Sigmoid colon (tissue), 7 donors: ENCODE measurements around the gene JMJD1C. TPM values are rescaled to one million over a fixed set of nuclear protein-coding genes. Genes with fewer than 3 reads are reported as not detected.

Experiments
- DNase-seq: peaks from one replicate; pipeline ENCODE4 v3.0.0-alpha.2; 2019
- H3K27ac ChIP-seq, 4 donors: fragments of 200-600 bp; sonication (generic); one replicate each; pipeline ENCODE4 v1.5.1; 2016 to 2019; ENCODE audit warnings: mild to moderate bottlenecking in 1 of 4
- H3K27me3 ChIP-seq, 3 donors: fragments of 200-600 bp; sonication (generic); one replicate each; pipeline ENCODE4 v1.5.1; 2019; ENCODE audit warnings: mild to moderate bottlenecking in 1 of 3
- H3K36me3 ChIP-seq, 4 donors: fragments of 200-600 bp; sonication (generic); one replicate each; pipeline ENCODE4 v1.5.1; 2016 to 2019
- H3K4me1 ChIP-seq, 4 donors: fragments of 200-600 bp; sonication (generic); one replicate each; pipeline ENCODE4 v1.5.1; 2017 to 2019
- H3K4me3 ChIP-seq, 4 donors: fragments of 200-600 bp; sonication (generic); one replicate each; pipeline ENCODE4 v1.5.1; 2017 to 2019; ENCODE audit warnings: mild to moderate bottlenecking in 2 of 4, moderate library complexity in 1 of 4
- H3K9me3 ChIP-seq, 4 donors: fragments of 200-600 bp in 3 of 4; sonication (generic) in 3 of 4; one replicate each; pipeline versions ENCODE4 v1.5.1 to v1.6.1; 2013 to 2019
- CTCF ChIP-seq, 4 experiments: fragments of 450-650 bp in 3 of 4; fragments of 200-600 bp in 1 of 4; IDR thresholded peaks; one replicate each; pipeline ENCODE4 v1.5.1; 2016 to 2019; ENCODE audit warnings: antibody characterized with exemption in 4 of 4, mild to moderate bottlenecking in 3 of 4, moderate library complexity in 2 of 4
- EP300 ChIP-seq, 4 donors: sonication (generic); formaldehyde crosslinking; IDR thresholded peaks; one replicate each; pipeline ENCODE4 v1.6.1; 2017; ENCODE audit warnings: antibody characterized with exemption in 4 of 4
- POLR2A ChIP-seq, 2 donors: fragments of 450-650 bp; IDR thresholded peaks; one replicate each; pipeline ENCODE4 v1.6.1; 2016; ENCODE audit warnings: antibody characterized with exemption in 2 of 2, mild to moderate bottlenecking in 2 of 2, moderate library complexity in 2 of 2
- POLR2AphosphoS5 ChIP-seq, 4 donors: sonication (generic); formaldehyde crosslinking; IDR thresholded peaks; one replicate each; pipeline ENCODE4 v1.6.1; 2017; ENCODE audit warnings: antibody characterized with exemption in 4 of 4
- WGBS, 2 donors: extraction: QIAGEN DNeasy Blood & Tissue Kit; methylation state at CpG; one replicate each; pipeline ENCODE4 v1.1.7; 2013; 5-methylcytosine and 5-hydroxymethylcytosine counted together
- intact Hi-C: fragments of 100-400 bp; cut with DNase I; formaldehyde crosslinking; loops from one replicate; pipeline ENCODE4 v1.15.1; 2023
- polyA plus RNA-seq, 3 donors: library from polyadenylated mRNA; stranded (reverse); fragments of 200-250 nt; gene quantifications; one replicate each; pipeline ENCODE4 v1.2.3, GENCODE V29; 2013
- total RNA-seq, 4 donors: library from RNA; depleted of rRNA; stranded (reverse); fragments of >200 nt; gene quantifications; one replicate each; pipeline ENCODE4 v1.1.0, GENCODE V29; 2016
- donor health status: healthy with polysubstance abuse.
- donor health status: Bipolar disorder and iron deficiency.
- donor health status: healthy.

Gene JMJD1C
- total and polyA plus RNA-seq, 7 donors: 13.2 to 134 (median 94.2) TPM

DNA sequence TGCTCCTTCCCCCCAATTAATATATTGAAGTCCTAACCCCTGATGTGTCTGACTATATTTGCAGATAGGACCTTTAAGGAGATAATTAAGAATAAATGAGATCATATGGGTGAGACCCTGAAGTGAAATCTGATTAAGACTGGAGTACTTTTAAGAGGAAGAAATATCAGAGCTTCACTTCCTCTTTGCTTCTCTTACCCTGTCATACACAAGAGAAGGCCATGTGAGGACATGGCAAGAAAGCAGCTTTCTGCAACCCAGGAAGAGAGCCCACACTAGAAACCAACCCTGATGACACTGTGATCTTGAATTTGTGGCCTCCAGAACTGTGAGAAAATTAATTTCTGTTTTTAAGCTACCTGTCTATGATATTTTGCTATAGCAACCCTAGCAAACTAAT is 44.2 kb downstream of the JMJD1C start:
- Histone ChIP-seq H3K27ac (no peak overlapping the region), H3K36me3 (no peaks in the 10 kb centered on the region), H3K4me3 (no peak overlapping the region), H3K4me1 (peaks cover 0 to 36% (median 21%) of the 10 kb centered on the region in 4 donors), H3K9me3 (no peaks in the 10 kb centered on the region), H3K27me3 (no peaks in the 10 kb centered on the region)
- TF ChIP-seq POLR2AphosphoS5 (IDR thresholded peaks at IDR 0.05): no peak
- no peak for TF ChIP-seq EP300 (IDR thresholded peaks at IDR 0.05)
- TF ChIP-seq CTCF (IDR thresholded peaks at IDR 0.05): no peak
- no peak for TF ChIP-seq POLR2A (IDR thresholded peaks at IDR 0.05)
- intact Hi-C loops: no loop called here
- DNase-seq: no peak

DNA sequence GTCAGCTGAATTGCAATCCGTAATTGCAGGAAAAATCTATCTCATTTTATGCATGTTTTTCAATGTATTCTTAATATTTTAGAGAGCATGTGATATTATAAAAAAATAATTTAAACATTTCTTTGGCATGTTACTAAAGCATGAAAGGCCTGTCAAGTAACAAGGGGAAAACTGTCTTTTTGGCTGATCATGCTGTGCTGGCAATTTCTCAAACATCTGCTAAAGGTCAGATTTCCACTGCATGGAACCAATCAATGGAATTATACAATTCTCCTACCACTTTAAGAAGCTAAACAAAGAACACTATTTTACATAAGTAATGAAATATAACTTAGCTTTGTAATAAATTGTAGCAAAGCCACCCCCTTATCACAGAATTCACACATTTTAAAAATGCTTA is 49.4 kb downstream of the JMJD1C start:
- no peak for DNase-seq
- H3K27ac ChIP-seq: no peak overlapping the region
- whole genome bisulfite sequencing, 2 donors: 78 to 96% methylated on average over 1 of the region's 1 CpG
- no peak for TF ChIP-seq POLR2A (IDR thresholded peaks at IDR 0.05)
- no peak for TF ChIP-seq EP300 (IDR thresholded peaks at IDR 0.05)
- TF ChIP-seq CTCF (IDR thresholded peaks at IDR 0.05): no peak
- TF ChIP-seq POLR2AphosphoS5 (IDR thresholded peaks at IDR 0.05): no peak
- H3K9me3 ChIP-seq: no peaks in the 10 kb centered on the region
- intact Hi-C loops: no loop called here
- no peaks in the 10 kb centered on the region for H3K27me3 ChIP-seq
- H3K4me1 ChIP-seq: peaks cover 0 to 42% (median 27%) of the 10 kb centered on the region in 4 donors
- H3K4me3 ChIP-seq: no peak overlapping the region
- no peaks in the 10 kb centered on the region for H3K36me3 ChIP-seq

DNA sequence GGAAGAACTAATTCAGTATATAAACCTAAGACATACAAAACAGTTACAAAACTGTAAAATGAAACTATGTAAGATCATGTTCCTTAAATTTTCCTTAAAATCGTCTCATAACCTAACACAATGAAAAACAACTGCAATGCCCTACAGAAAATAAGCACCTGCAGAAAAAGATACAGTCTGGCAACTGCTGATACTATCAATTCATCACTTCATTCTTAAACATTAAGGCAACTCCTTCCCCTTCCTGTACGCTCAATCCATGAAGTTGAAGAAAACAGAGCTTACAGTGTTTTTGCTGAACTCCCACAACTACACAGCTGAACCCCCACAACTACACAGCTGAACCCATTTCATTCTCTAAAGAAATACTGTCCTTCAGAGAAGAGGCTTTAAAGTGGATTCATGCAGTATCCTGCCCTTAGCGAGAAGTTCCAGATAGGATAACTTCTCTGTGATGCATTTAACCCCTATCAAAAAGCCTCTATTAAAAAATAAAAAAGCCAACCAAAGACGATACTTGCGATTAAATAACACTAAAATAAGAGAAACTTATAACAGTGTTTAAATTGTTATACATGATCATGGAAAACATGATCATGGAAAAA is 50.0 kb downstream of the JMJD1C start:
- no peaks in the 10 kb centered on the region for H3K36me3 ChIP-seq
- no peak for DNase-seq
- WGBS, 2 donors: 68 to 86% methylated on average over 5 of the region's 5 CpGs
- intact Hi-C loops: no loop called here
- no peaks in the 10 kb centered on the region for H3K27me3 ChIP-seq
- peak overlapping the region in 2 of 4 donors; percentile 2 to 46 for H3K27ac ChIP-seq
- H3K4me3 ChIP-seq: no peak overlapping the region
- TF ChIP-seq CTCF (IDR thresholded peaks at IDR 0.05): no peak
- TF ChIP-seq POLR2AphosphoS5 (IDR thresholded peaks at IDR 0.05): no peak
- TF ChIP-seq POLR2A (IDR thresholded peaks at IDR 0.05): no peak
- no peak for TF ChIP-seq EP300 (IDR thresholded peaks at IDR 0.05)
- peaks cover 0 to 42% (median 26%) of the 10 kb centered on the region in 4 donors for H3K4me1 ChIP-seq
- no peaks in the 10 kb centered on the region for H3K9me3 ChIP-seq

DNA sequence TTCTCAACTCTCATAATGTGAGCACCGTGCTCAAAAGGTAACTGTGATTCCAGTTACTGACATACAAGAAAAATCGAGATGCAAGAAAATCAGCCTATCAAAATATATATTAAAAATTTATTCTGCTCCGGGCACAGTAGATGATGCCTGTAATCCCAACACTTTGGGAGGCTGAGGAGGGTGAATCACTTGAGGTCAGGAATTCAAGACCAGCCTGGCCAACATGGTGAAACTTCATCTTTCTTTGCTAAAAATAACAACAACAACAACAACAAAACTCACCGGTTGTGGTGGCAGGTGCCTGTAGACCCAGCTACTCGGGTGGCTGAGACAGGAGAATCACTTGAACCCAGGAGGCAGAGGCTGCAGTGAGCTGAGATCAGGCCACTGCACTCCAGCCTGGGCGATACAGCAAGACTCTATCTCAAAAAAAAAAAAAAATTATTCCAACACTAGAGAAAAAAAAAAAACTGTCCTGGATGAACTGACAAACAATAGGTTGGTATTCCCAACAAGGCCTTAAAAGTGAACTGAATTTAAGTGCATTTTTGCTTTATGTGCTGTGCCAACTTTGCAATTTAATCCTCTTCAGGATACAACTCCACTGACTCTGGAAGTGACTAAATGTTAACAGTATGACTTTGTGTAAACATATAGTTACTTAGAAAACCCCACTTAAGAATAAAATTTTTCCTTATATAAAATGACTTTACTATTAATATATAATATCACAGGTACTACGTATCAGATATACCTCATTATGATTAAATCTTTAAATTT is 51.1 kb downstream of the JMJD1C start:
- 93 to 94% methylated on average over 7 of the region's 7 CpGs for WGBS, 2 donors
- no peak for DNase-seq
- Histone ChIP-seq H3K36me3 (no peaks in the 10 kb centered on the region), H3K4me3 (no peak overlapping the region), H3K4me1 (peaks cover 0 to 52% (median 31%) of the 10 kb centered on the region in 4 donors), H3K9me3 (no peaks in the 10 kb centered on the region), H3K27me3 (no peaks in the 10 kb centered on the region), H3K27ac (no peak overlapping the region)
- TF ChIP-seq POLR2A (IDR thresholded peaks at IDR 0.05): no peak
- intact Hi-C loops: no loop called here

- Histone ChIP-seq H3K4me1 (peaks cover 0 to 57% (median 33%) of the 10 kb centered on the region in 4 donors), H3K36me3 (no peaks in the 10 kb centered on the region), H3K27ac (no peak overlapping the region), H3K9me3 (no peaks in the 10 kb centered on the region), H3K27me3 (no peaks in the 10 kb centered on the region), H3K4me3 (no peak overlapping the region)
- DNase-seq: no peak
- intact Hi-C loops: no loop called here
- no peak for TF ChIP-seq POLR2AphosphoS5 (IDR thresholded peaks at IDR 0.05)
- no peak for TF ChIP-seq CTCF (IDR thresholded peaks at IDR 0.05)
- no peak for TF ChIP-seq POLR2A (IDR thresholded peaks at IDR 0.05)
- 79 to 92% methylated on average over 3 of the region's 3 CpGs for WGBS, 2 donors
Measured at GRCh38 chr10:63413429-63413828, 52.3 kb downstream of the JMJD1C start.
